Jurkat, Clone E6-1 (cell line): Measurements from ENCODE around the gene ALX1.
"Not testable (repeated sequence)": the region's sequence is repeated elsewhere in the genome, so short reads cannot be mapped to it uniquely, and the experiment has no call there.

Source experiments
- DNase-seq: peaks from one replicate; pipeline ENCODE4 v3.0.0-alpha.2; 2011; ENCODE audit warnings: low read depth, low spot score
- H3K4me3 ChIP-seq: 2 replicates; pipeline ENCODE4 v1.5.1; 2011; ENCODE audit warnings: mild to moderate bottlenecking, low read length, control low read depth, moderate library complexity

ALX1 gene

GRCh38 chr12:85283560-85283959 is 3.5 kb downstream of the ALX1 start:
- H3K4me3 ChIP-seq: no peak overlapping the region
- DNase-seq: no peak

DNA sequence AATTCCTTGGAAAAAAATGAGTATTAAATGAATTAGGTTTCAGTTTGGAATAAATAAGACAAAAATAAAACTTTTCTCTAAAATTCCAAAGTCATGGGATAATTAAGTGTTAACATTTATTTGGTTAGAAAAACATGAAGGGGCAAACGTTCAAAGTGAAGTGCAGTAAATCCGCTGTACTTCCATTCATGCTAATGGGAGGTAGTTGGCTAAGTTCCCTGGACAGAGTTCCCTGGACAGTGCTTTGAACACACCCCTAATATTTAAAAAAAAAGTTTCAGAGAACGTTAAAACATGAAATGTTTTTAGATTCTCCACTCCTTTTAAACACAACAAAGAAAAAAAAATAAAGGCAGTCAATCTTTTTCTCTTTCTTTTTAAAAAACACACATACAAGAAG is 16.3 kb downstream of the ALX1 start:
- H3K4me3 ChIP-seq: no peak overlapping the region
- DNase-seq: no peak

DNA sequence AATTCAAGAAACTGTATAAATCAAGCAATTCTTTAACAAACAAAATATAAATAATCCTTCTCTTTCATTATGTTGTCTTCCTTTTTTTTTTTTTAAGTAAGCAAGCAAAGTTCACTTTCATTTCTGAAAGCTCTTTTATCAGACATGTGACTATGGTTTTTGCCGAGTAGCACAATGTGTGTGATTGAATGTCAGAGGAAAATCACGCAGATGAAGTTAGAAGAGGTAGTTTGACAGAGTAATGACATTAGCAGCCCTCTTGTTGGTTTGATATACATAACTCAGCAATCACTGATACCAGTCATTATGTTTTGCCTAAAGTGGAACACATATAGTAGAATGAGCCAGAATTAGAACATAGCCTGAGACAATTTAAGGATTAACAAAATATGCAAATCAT is 19.0 kb downstream of the ALX1 start:
- H3K4me3 ChIP-seq: no peak overlapping the region
- DNase-seq: no peak

- peak; percentile 22 for DNase-seq
- no peak overlapping the region for H3K4me3 ChIP-seq
Observed at GRCh38 chr12:85301051-85301450, 21.0 kb downstream of the ALX1 start.

- DNase-seq: no peak
Observed at GRCh38 chr12:85308374-85308773, 28.4 kb downstream of the ALX1 start.

GRCh38 chr12:85309125-85309566 is 29.1 kb downstream of the ALX1 start:
- no peak overlapping the region for H3K4me3 ChIP-seq
- no peak for DNase-seq

More at GRCh38 chr12:85308374-85308773, 28.4 kb downstream of the ALX1 start:
- no peak overlapping the region for H3K4me3 ChIP-seq

- no peak overlapping the region for H3K4me3 ChIP-seq
- DNase-seq: no peak
Observed at GRCh38 chr12:85310025-85310424, 30.0 kb downstream of the ALX1 start.

DNA sequence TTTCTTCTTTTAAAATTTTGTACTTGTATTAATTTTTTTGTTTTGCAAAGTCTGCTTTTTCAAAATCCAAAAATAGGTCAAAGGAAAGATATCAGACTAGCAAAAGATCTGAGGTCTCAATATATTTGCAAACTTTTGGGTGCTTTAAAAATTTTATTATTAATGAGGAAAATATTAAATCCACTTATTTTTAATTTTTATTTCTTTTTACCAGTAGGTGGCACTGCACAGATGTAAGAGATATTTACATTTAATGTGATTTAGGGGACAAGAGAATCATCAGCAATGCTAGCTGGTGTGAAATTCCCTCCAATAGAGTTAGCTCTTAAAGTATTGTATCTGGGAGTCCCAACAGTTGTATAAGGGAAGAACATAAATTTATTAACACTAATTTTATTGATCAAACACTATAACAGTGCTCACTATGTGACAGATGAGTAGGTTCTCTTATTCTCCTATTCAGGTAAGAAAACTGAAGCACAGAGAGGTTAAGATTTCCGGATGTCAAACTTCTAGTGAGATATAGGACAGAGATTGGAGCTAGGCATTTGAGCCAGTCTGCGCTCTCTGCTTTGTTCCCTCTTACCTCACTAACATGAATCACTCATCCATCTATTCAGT is 30.5 kb downstream of the ALX1 start:
- no peak overlapping the region for H3K4me3 ChIP-seq
- DNase-seq: no peak

GRCh38 chr12:85317866-85318636 is 38.0 kb downstream of the ALX1 start:
- DNase-seq, H3K4me3 ChIP-seq: not testable (repeated sequence)

GRCh38 chr12:85322715-85323114 is 42.7 kb downstream of the ALX1 start:
- DNase-seq: no peak
- H3K4me3 ChIP-seq: no peak overlapping the region

- no peak for DNase-seq
- H3K4me3 ChIP-seq: no peak overlapping the region
Observed at GRCh38 chr12:85325442-85325841, 45.4 kb downstream of the ALX1 start.

DNA sequence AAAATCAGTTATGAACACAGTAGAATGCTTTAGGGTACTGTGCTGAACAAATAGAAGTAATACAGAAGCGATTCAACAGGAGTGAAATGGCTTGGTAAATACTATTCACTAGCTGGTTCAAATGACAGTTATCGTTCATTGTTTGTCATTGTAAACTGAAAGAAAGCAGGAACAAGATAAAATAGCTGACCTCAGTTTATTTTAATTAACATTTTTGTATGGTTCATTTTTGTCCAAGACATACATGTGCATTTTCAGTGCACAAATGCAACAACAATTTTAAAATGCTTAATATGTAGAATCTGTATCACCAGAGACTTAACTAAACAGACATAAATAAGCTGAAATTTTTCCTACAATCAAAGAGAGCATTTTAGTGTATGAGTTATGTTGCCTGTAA is 49.9 kb downstream of the ALX1 start:
- no peak overlapping the region for H3K4me3 ChIP-seq
- no peak for DNase-seq

- no peak overlapping the region for H3K4me3 ChIP-seq
Observed at GRCh38 chr12:85348779-85349178, 68.8 kb downstream of the ALX1 start.

DNA sequence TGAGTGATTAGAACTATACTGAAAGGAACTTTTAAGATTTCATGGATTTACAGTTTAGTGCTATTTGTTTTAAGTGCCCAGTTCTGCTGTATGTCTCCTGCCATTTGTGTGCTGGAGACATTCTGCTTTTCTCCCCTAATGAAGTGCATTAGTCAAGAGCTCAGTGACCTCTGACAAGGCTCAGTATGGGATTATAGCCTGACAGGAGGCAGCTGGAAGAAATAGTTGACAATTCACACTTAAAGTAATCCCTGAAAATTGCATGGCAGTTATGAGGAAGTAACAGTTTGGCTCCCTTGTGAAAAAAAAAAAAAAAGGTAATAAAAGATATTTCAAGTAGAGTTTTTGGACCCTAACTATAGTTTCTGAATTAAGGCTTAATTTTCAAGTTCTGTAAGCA is 70.3 kb downstream of the ALX1 start:
- H3K4me3 ChIP-seq: no peak overlapping the region

More at GRCh38 chr12:85348779-85349178, 68.8 kb downstream of the ALX1 start:
- DNase-seq: no peak

More for the DNA sequence above, 70.3 kb downstream of the ALX1 start:
- DNase-seq: no peak
